Measurements from ENCODE around the gene KANTR. TPM values are rescaled to one million over a fixed set of nuclear protein-coding genes. Genes with fewer than 3 reads are reported as not detected.
A peak's percentile ranks its signal among the peaks of the same experiment; 100 is the strongest.

KANTR gene, protein sequence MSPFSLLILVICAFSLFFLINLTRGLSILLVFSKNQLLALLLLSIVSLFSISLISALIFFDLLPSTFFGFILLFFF
- 10 to 100 TPM; 12.1 to 37.6 (median 26.7) TPM for polyA plus RNA-seq (ENCODE audit: insufficient read length in 4 of 4)

GRCh38 chrX:53093748-53094581, at the start of gene KANTR:
Gene KANTR (plus strand): TSS chrX:53094142. CDS start chrX:53124273, 30,131 bp downstream.
- peak in 3 of 4 donors; percentile 73 to 90 (median 88) for DNase-seq (ENCODE audit: low read depth in 4 of 4, low spot score in 3 of 4)

DNA sequence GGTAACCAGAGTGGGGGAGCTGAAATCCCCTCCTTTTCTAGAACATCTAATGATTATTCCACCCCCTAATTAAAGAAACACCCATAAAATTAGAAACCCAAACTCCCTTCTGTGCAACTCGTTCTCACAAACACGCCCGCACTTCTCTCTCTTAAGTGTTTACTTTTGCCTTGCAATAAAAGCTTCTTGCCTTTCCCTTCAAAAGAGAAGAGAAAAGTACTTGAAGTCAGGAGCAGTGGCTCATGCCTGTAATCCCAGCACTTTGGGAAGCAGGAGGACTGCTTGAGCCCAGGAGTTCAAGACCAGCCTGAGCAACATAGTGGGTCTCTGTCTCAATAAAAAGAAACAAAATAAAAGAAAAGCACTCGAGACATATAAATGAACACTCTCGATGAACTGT, 48.9 kb upstream of the KANTR start:
- no peak for DNase-seq (ENCODE audit: low read depth in 4 of 4, low spot score in 3 of 4)

GRCh38 chrX:53047228-53047627, 46.7 kb upstream of the KANTR start:
- no peak for DNase-seq (ENCODE audit: low read depth in 4 of 4, low spot score in 3 of 4)

DNA sequence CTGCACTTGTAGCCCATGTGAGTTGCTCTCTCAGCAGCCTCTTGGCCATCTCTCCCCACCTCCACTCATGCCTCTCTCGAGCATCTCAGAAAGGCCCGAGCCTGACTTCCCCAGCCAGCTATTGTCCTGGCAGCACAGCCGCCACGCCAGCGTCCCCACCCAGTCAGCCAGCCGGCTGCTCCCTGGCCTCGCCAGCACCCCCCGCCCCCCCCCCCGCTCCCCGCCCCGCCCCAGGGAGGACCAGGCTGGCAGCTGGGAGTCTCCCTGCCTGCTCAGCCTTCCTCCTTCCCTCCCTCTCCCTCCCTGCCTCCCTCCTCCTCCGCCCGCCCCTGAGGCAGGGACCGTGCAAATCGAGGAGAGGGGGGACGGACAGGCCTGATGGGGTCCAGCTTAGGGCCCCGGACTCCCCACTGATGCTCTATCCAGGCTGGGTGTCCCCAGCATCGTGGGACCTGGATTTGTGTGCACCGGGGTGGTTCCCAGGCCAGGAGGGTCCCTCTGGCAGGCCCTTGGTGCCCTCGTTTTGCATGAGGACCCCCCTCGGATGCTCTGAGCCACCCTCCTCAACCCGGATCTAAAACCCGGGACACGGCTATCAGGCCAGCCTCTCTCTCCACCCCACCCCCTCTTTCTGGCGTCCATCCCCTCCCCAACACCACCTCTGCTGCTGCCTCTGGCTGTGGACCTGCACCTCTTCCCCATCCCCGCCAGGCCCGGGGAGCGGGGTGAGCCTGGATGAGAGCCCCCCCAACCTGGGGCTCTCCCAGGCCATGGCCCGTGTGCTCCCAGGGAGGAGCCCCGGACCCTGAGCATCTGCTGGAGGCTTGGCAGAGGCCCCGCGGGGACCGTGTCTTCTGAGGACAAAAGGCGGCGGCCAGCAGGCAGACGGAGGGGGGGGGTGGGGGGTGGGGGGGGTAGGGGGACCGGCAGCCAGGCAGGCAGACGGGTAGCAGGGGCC, 45.5 kb upstream of the KANTR start, which contains the start of gene GPR173:
TSS of gene GPR173 (plus strand) at position 621 of the 958 bp plus-strand sequence. CDS start 27,833 bp downstream, outside the sequence.
- peak; percentile 31 to 51 (median 38) for DNase-seq (ENCODE audit: low read depth in 4 of 4, low spot score in 3 of 4)

- DNase-seq (ENCODE audit: low read depth in 4 of 4, low spot score in 3 of 4): no peak
Observed at GRCh38 chrX:53049127-53049517, 44.8 kb upstream of the KANTR start.

DNA sequence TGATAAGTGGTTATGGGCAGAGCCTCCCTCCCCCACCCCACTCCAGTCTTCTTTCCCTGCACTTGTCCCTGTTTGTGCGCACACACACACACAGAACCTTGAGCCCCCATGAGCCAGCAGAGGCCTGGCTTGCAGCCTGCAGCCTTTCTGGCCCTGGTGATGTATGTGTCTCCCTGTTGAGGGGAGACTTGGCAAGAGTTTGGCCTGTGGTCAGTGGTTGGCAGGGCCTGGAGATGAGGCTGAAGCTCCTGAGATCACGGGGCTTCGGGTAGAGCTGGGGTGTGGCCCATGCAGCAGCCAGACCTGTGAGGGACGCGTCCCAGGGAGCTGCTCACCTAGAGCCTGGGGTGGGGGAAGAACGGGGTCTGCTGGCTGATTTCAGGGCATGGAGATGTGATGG, 43.1 kb upstream of the KANTR start:
- no peak for DNase-seq (ENCODE audit: low read depth in 4 of 4, low spot score in 3 of 4)

DNA sequence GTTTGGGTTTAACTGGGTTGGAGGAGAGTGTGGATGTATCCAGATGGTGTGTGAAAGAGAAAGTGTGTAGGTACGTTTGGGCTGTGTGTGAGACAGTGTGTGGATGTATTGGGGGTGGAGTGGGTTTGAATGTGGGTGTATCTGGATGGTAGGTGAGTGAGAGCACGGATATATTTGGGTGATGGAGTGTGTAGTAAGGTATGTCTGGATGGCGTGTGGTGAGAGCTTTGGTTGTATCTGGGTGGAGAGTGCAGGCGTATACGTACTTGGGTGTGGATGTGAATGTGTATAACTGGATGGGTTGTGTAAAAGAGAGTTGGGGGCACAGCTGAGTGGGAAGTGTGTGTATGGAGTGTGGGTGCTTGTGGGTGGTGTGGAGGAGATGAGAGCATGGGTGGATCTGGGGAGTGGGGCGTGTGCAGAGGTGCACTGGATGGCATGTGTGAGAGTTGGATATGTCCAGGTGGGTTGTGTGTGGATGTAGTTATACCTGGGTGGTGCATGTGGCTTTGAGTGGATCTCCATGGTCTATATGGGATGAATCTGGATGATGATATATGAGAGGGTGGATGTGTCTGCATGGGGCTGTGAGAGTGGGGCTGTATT, 38.6 kb upstream of the KANTR start:
- no peak for DNase-seq (ENCODE audit: low read depth in 4 of 4, low spot score in 3 of 4)

DNA sequence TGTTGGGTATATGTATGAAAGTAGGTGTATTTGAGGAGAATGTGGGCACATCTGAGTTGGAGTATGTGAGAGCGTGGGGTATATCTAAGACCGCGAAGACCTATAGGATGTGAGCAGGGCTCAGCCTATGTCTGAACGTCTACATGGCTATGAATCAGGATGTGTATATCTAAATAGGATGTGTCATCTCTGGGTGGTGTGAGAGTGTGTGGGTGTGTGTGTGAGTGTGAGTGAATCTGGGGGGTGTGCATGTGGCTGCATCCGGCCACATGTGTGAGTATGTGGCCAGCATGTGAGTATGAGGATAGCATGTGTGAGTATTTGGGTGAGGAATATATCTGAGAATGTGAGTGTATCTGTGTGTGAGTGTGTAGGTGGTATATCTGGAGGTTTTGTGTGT, 37.6 kb upstream of the KANTR start:
- DNase-seq (ENCODE audit: low read depth in 4 of 4, low spot score in 3 of 4): no peak

DNA sequence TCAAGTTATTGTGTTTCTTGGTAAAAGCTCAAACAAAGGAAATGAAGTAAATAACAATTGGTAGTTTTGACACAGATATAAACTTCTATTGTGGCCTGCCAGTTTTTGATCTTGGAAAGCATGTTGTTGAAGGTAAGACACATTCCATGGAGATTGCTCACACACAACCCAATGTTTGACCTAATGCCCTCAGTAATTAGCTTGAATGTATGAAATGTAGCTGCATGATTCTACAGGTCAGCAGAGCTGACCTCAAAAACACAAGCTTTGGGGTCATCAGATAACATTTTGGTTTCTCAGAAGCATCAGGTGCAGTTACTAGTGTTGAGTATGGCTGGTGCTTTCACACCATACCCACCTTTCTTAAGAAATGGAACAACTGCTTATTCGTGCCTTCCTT, 28.8 kb upstream of the KANTR start:
- no peak for DNase-seq (ENCODE audit: low read depth in 4 of 4, low spot score in 3 of 4)

GRCh38 chrX:53071064-53071463, 22.9 kb upstream of the KANTR start:
- DNase-seq (ENCODE audit: low read depth in 4 of 4, low spot score in 3 of 4): no peak

DNA sequence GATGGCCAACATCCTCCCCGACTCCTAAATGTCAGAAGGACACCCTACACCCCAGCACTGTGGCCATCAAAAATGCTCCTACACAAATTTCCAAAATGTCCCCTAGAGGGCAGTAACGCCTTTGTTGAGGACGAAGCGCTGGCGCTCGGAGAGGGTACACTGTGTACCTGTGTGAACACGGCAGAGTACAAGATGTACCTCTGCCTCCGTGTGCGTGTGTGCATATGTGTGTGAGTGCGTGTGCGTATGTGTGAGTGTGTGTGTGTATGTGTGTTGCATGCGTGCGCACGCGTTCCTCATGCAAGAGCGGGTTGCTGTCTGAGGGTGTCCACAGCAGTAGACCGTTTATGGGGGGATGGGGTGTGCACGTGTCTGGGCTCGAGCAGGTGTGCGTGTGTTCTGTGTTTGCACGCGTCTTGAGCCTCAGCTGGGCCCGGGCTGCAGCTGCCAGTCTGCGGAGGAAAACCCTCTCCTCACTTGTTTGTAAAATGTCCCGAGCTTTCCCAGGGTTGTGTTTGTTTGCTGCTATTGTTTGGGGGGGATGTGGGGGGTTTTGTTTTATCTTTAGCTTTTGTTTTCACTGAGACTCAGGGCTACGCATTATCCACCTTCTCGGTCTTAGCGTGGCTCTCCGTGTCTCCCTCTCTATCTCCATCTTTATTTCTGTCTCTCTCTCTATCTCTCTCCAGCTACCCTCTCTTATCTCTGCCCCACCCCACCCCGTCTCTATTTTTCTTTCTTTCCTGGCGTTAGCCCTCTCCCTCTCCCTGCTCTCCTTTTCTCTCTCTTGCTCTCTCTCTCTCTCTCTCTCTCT, 22.1 kb upstream of the KANTR start:
- no peak for DNase-seq (ENCODE audit: low read depth in 4 of 4, low spot score in 3 of 4)

- no peak for DNase-seq (ENCODE audit: low read depth in 4 of 4, low spot score in 3 of 4)
Observed at GRCh38 chrX:53072418-53073114, 21.4 kb upstream of the KANTR start.

- no peak for DNase-seq (ENCODE audit: low read depth in 4 of 4, low spot score in 3 of 4)
Observed at GRCh38 chrX:53073115-53073586, 20.8 kb upstream of the KANTR start.

DNA sequence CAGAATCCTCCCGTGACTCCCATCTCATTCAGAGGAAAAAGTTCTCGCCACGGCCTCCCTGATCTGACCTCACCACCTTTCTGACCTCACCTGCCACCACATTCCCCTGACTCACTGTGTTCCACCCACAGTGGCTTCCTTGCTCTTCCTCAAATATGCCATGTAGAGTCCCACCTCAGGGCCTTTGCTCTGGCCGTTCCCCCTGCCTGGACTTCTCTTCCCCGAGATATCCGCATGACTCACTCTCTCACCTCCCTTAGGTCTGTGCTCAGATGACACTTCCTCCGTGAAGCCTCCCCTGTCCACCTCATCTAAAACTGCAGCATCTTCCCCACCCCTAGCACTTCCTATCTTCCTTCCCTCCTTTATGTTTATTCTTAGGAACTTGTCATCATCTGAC, 18.9 kb upstream of the KANTR start:
- DNase-seq (ENCODE audit: low read depth in 4 of 4, low spot score in 3 of 4): no peak

- DNase-seq (ENCODE audit: low read depth in 4 of 4, low spot score in 3 of 4): no peak
Observed at GRCh38 chrX:53076671-53077070, 17.3 kb upstream of the KANTR start.

- DNase-seq (ENCODE audit: low read depth in 4 of 4, low spot score in 3 of 4): no peak
Observed at GRCh38 chrX:53077207-53078197, 16.4 kb upstream of the KANTR start.

GRCh38 chrX:53078943-53079342, 15.0 kb upstream of the KANTR start:
- DNase-seq (ENCODE audit: low read depth in 4 of 4, low spot score in 3 of 4): no peak
